Right kidney (tissue), 9 donors: Measurements from ENCODE around the gene CPT1A.
"Not testable (repeated sequence)": the region's sequence is repeated elsewhere in the genome, so short reads cannot be mapped to it uniquely, and the experiment has no call there.

Experiments
- DNase-seq: peaks from one replicate; pipeline ENCODE4 v3.0.0-alpha.2; 2016
- long read RNA-seq, 8 donors: transcript quantifications; one replicate each; lab custom pipeline, GENCODE V29; 2026

The CPT1A gene
- long read RNA-seq, donor 1 = 0 reads
- long read RNA-seq, donor 2, full-length matches to known transcripts = 3 of 3 reads
- long read RNA-seq, donor 2, partial matches to known transcripts = 0 of 3 reads
- long read RNA-seq, donor 2, other reads (novel, unspliced or antisense) = 0 of 3 reads
- long read RNA-seq, donor 3, partial matches to known transcripts = 18 of 18 reads
- long read RNA-seq, donor 3, other reads (novel, unspliced or antisense) = 0 of 18 reads
- long read RNA-seq, donor 4, full-length matches to known transcripts = 2 of 2 reads
- long read RNA-seq, donor 4, partial matches to known transcripts = 0 of 2 reads
- long read RNA-seq, donor 4, other reads (novel, unspliced or antisense) = 0 of 2 reads
- long read RNA-seq, donor 5, full-length matches to known transcripts = 3 of 3 reads
- long read RNA-seq, donor 5, partial matches to known transcripts = 0 of 3 reads
- long read RNA-seq, donor 5, other reads (novel, unspliced or antisense) = 0 of 3 reads
- long read RNA-seq, donor 6, full-length matches to known transcripts = 3 of 3 reads
- long read RNA-seq, donor 6, partial matches to known transcripts = 0 of 3 reads
- long read RNA-seq, donor 6, other reads (novel, unspliced or antisense) = 0 of 3 reads
- long read RNA-seq, donor 7, full-length matches to known transcripts = 3 of 3 reads
- long read RNA-seq, donor 7, partial matches to known transcripts = 0 of 3 reads
- long read RNA-seq, donor 7, other reads (novel, unspliced or antisense) = 0 of 3 reads
- long read RNA-seq, donor 8, full-length matches to known transcripts = 2 of 2 reads
- long read RNA-seq, donor 8, partial matches to known transcripts = 0 of 2 reads
- long read RNA-seq, donor 8, other reads (novel, unspliced or antisense) = 0 of 2 reads

- DNase-seq = peak; percentile 43
Measured at GRCh38 chr11:68841718-68842426, at the start of gene CPT1A. Gene CPT1A, minus strand, starts transcription at chr11:68841916. Its CDS starts 26,442 bp downstream, at chr11:68815474.

DNA sequence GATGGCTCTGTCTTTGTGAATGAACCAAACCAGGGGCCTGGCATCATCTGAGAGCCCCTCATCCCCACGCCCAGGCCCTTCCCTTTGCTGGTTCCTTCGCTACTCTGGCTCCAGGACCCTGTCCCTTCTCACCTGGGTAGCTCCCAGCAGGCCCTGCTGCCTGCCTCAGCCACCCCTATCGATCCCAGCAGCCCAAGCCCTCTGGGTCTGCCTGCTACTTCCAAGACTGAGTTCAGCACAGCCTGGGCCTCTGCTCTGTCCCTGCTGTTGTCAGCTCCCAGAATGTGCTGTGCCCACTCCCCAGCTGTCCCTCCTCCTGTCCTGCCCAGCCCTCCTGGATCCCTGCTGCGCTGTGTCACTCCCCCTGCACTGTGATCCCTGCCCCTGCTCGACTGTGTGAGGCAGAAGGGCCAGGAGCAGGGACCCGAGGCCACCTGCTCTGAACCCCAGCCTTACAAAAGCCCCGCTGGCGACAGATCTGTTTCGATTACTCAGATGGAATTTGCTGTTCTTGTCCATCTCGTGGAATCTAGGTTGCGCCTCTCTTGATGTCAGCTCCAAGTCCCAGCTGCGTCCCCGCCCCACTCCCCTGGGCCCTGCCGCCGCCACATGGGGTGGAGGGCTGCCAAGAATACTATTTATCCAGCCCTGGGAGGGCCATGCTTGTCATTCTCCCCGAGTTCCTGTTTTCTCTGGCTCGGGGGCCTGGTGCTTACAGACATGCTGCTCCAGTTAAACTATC is 48.9 kb upstream of the CPT1A start:
- DNase-seq = peak; percentile 63

- DNase-seq = peak; percentile 50
Measured at GRCh38 chr11:68889948-68890446, 48.3 kb upstream of the CPT1A start.

DNA sequence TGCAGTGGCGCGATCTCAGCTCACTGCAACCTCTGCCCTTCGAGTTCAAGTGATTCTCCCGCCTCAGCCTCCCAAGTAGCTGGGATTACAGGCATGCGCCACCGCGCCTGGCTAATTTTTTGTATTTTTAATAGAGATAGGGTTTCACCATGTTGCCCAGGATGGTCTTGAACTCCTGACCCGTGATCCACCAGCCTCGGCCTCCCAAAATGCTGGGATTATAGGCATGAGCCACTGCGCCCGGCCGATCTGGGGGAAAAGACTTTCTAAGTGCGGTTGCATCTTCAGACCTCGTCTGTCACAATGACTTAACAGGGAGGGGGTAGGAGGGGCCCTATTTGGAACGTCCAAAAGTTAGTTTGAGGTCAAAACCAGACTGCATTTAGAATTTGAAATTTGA is 43.1 kb upstream of the CPT1A start:
- DNase-seq = not testable (repeated sequence)

DNA sequence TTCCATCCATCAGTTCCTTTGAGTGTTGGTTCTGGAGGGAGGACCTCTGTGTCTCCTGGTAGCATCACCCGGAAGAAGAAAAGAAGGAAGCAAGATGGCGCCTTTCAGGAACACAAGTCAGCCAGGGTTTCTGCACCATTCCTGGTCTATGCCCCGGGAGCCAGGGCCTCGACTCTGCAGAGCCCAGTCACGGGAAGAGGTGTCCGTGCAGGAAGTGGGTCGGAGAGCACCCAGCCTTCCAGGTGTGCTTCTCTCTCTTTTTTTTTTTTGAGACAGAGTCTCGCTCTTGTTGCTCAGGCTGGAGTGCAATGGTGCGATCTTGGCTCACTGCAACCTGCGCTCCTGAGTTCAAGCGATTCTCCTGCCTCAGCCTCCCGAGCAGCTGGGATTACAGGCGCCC is 40.7 kb upstream of the CPT1A start:
- no peak for DNase-seq

- no peak for DNase-seq
Measured at GRCh38 chr11:68881320-68881719, 39.6 kb upstream of the CPT1A start.

DNA sequence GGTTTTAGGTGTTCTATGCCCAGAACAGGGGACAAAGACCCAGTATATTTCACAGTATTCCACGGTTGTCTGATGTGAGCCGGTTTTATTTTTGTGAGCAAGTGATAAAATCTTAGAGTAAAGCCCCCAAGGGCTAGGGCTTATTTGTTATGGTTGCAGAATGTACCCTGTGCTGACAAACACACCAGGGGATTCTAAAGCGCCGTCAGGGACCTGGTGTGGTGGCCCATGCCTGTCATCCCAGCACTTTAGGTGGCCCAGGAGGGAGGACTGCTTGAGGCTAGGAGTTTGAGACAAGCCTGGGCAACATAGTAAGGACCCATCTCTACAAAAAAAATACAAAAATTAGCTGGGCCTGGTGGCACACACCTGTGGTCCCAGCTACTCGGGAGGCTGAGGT is 39.1 kb upstream of the CPT1A start:
- DNase-seq = no peak

DNA sequence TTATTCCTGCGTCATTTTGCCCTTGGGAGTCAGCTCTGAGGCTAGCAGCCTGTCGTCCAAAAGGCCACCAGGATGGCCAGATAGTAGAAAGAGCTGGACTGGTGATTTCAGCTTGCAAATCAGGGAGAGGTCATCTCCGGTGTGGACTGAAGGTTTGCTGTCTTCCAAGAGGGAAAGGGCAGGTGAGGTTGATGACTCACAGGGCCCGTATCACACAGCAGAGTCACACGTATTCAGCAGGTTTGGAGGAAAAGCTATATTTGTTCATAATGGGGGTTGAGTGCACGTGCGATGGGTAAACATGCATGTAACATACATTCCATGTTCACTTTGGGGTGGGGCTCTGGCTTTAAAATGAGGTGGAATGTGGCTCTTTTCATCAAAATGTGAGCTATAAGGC is 36.3 kb upstream of the CPT1A start:
- DNase-seq = no peak

DNA sequence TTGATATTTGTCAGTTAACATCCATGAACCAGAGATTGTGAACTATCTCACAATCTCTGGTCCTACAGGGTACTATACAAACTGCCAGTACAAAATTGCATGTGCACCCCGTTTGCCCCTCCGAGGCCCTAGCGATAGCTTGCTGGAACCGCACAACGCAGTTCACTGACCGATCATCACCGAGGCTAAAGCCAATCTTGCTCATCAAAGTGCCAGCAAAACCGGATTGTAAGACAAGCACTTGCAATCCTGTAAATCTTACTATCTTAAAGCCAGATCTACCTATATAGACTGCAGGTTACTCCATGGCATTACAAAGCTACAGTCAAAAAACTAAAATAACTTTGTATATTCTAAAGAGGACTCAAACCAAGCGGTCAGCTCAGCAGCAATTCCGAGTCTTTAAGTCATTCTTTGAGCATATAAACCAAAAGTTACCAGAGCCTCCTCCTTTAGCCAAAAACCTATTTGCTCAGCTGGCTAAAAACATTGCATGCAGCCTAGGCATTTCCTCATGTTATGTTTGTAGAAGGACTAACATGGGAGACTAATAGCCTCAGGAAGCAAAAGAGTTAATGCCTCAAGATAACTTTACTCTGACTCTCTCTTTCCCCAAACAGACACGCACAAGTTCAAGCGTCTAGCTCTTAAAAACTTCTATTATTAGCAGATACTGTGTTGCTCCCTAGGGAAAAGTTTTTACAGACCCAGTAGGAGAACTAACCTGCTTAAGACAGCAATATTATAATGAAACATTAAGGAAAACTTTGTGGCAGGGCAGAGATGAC is 30.7 kb upstream of the CPT1A start:
- DNase-seq = no peak

- DNase-seq = peak; percentile 39
Measured at GRCh38 chr11:68870470-68870869, 28.8 kb upstream of the CPT1A start.

DNA sequence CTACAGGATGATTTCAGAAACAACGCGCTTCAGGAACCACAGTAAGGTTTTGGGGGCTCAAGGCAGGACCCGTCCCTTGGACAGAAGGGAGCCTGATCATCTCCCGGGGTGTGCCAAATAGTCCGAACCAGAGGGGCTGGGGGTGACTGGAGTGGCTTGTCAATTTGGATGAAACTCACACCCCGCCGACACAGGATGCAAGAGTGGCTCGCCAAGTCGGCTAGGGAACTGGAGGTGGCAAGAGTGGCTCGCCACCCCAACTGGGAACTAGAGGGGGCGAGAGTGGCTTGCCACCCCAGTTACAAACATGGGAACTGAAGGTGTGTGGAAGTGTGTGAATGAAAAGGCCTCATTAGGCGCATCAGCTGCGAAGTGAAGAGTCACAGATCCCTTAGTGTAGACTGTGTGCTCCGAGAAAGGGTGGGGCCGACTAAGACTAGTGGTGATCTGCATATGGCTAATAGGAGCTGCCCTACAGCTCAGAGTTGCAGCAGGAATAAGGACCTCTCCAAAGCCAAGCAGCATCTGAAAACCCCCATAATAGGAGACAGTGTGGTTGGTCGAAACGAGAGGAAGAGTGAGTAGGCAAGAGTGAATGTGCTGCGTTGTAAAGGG is 26.6 kb upstream of the CPT1A start:
- no peak for DNase-seq

- no peak for DNase-seq
Measured at GRCh38 chr11:68867066-68867465, 25.4 kb upstream of the CPT1A start.

DNA sequence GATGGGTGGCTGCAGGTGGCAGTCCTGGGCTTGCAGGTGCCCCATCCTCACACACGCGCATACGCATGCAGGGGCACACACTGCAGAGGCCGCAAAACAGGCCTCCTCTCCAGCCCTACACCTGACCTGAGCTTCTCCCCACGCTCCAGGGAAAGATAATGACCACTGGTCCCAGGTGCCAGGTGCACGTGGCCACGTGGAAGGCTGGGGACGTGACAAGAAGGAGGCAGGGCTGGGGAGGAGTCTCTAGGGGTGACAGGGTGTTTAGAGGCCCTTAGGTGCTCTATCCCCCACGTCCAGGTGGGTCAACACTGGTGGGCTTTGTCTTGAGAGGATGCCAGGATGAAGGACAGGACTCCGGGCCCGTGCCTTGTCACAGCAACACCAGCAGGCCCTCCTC is 23.5 kb upstream of the CPT1A start:
- DNase-seq = no peak

- DNase-seq = no peak
Measured at GRCh38 chr11:68863553-68864265, 22.0 kb upstream of the CPT1A start.

DNA sequence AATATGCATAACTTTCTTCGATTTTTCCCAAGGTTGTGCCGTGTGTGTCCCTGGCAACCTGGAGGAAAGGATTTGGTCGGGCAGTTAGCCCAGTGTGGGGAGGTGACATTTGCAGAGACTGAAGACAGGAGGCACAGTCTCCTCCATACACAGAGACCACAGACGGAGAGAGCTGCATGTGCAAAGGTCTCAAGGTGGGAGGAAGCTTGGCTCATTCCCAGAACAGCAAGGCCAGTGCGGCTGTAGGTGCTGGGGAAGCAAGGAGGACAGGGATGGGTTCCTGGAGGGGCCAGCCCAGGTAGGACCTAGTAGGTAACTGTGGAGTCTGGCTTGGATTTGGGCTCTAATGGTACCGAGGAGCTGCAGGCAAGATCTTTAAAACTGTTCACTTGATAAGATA is 20.7 kb upstream of the CPT1A start:
- no peak for DNase-seq

- DNase-seq = no peak
Measured at GRCh38 chr11:68859123-68859522, 17.4 kb upstream of the CPT1A start.

DNA sequence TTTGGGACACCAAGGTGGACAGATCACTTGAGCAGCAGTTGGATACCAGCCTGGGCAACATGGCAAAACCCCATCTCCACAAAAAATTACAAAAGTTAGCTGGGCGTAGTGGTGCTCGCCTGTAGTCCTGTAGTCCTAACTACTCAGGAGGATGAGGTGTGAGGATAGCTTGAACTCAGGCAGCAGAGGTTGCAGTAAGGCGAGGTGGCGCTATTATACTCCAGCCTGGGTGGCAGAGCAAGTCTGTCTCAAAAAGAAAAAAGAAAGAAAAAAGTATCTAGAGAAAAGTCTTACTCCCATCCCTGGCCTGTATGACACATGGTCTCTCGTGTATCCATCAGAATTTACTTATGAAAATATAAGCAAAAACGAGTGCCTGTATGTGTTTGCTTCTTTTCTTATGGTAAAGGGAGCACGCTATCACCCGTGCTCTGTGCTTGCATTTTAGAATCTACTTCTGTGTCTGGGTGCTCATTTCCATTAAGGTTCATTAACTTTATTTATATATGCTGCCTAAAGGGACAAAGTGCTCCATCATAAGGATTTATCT is 15.4 kb upstream of the CPT1A start:
- DNase-seq = no peak

DNA sequence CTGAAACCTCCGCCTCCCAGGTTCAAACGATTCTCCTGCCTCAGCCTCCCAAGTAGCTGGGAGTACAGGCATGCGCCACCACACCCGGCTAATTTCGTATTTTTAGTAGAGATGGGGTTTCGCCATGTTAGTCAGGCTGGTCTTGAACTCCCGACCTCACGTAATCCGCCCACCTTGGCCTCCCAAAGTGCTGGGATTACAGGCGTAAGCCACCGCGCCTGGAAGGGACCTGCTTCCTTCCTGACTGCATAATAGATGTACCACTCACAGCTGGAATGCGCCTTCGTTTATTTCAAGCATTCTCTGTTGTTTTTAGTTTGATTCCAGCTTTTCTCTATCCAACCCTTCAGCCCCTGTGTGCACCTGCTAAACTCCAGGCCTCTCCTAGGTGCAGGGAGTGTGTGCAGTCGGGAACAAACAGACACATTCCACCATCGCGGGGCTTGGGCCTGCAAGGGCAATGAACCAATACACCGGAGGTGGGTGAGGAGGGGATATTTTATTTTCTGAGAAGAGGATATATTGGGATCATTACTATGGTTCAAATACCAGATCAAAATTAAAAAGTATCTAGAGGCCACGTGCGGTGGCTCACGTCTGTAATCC is 14.8 kb upstream of the CPT1A start:
- DNase-seq = not testable (repeated sequence)
